HepG2 (cell line): ENCODE measurements around the gene SERPINA3. TPM values are rescaled to one million over a fixed set of nuclear protein-coding genes. Genes with fewer than 3 reads are reported as not detected.

Experiments used
- ARNT2 ChIP-seq: sonication (generic); formaldehyde crosslinking; IDR thresholded peaks from 2 replicates; pipeline ENCODE4 v1.8.0; 2022; ENCODE audit warnings: mild to moderate bottlenecking, low read depth, missing genetic modification reagents, moderate library complexity
- DNMT3B ChIP-seq: conservative IDR thresholded peaks from 2 replicates; pipeline ENCODE4 v1.6.1; 2016; ENCODE audit warnings: missing biosample characterization, control low read depth
- IKZF1 ChIP-seq: fragments of 450-650 bp; IDR thresholded peaks from 2 replicates; pipeline ENCODE4 v1.7.1; 2016
- KLF12 ChIP-seq: sonication (generic); formaldehyde crosslinking; IDR thresholded peaks from 2 replicates; pipeline ENCODE4 v1.4.0; 2020; ENCODE audit warnings: missing genetic modification reagents, borderline replicate concordance
- KLF9 ChIP-seq: IDR thresholded peaks from 2 replicates; pipeline ENCODE4 v1.6.1; 2016; ENCODE audit warnings: low read depth
- MBNL3 ChIP-seq: fragments of 250-450 bp; sonication (Bioruptor Pico); conservative IDR thresholded peaks from 2 replicates; pipeline ENCODE4 v1.8.0; 2022; ENCODE audit warnings: mild to moderate bottlenecking, inconsistent platforms
- NAIF1 ChIP-seq: sonication (generic); formaldehyde crosslinking; IDR thresholded peaks from 2 replicates; pipeline ENCODE4 v1.5.0; 2020; ENCODE audit warnings: mild to moderate bottlenecking, missing genetic modification reagents, borderline replicate concordance
- NCOA2 ChIP-seq: sonication (generic); formaldehyde crosslinking; IDR thresholded peaks from 2 replicates; pipeline ENCODE4 v1.8.0; 2022; ENCODE audit warnings: inconsistent platforms
- PHF20 ChIP-seq: sonication (generic); formaldehyde crosslinking; IDR thresholded peaks from 2 replicates; pipeline ENCODE4 v1.5.0; 2020; ENCODE audit warnings: mild to moderate bottlenecking, missing genetic modification reagents
- SCMH1 ChIP-seq: sonication (generic); formaldehyde crosslinking; IDR thresholded peaks from 2 replicates; pipeline ENCODE4 v1.9.0; 2021; ENCODE audit warnings: missing genetic modification reagents, mild to moderate bottlenecking, borderline replicate concordance
- TCF12 ChIP-seq, 2 experiments: fragments of 450-650 bp in 1 of 2; sonication (generic) in 1 of 2; formaldehyde crosslinking in 1 of 2; IDR thresholded peaks; 2 replicates each; pipeline versions ENCODE4 v1.6.1 to v1.8.0; 2017 to 2022; ENCODE audit warnings: antibody characterized with exemption in 1 of 2, mild to moderate bottlenecking in 1 of 2, missing genetic modification reagents in 1 of 2, moderate library complexity in 1 of 2
- ZBTB21 ChIP-seq: sonication (generic); formaldehyde crosslinking; IDR thresholded peaks from 2 replicates; pipeline ENCODE4 v1.4.0; 2020; ENCODE audit warnings: missing genetic modification reagents
- ZNF460 ChIP-seq: sonication (generic); formaldehyde crosslinking; IDR thresholded peaks from 2 replicates; pipeline ENCODE4 v1.5.1; 2020; ENCODE audit warnings: missing genetic modification reagents, mild to moderate bottlenecking, borderline replicate concordance
- ZNF569 ChIP-seq: sonication (generic); formaldehyde crosslinking; IDR thresholded peaks from 2 replicates; pipeline ENCODE4 v1.5.0; 2020; ENCODE audit warnings: mild to moderate bottlenecking, missing genetic modification reagents, moderate library complexity, borderline replicate concordance
- ZNF614 ChIP-seq: IDR thresholded peaks from 2 replicates; pipeline ENCODE4 v1.6.1; 2018; ENCODE audit warnings: missing biosample characterization, missing genetic modification reagents, inconsistent platforms, borderline replicate concordance
- ZNF660 ChIP-seq: sonication (generic); formaldehyde crosslinking; IDR thresholded peaks from 2 replicates; pipeline ENCODE4 v1.5.1; 2020; ENCODE audit warnings: mild to moderate bottlenecking, low read depth, missing genetic modification reagents, borderline replicate concordance
- ZNF772 ChIP-seq: sonication (generic); formaldehyde crosslinking; IDR thresholded peaks from 2 replicates; pipeline ENCODE4 v1.5.0; 2020; ENCODE audit warnings: mild to moderate bottlenecking, missing genetic modification reagents
- ZNF816 ChIP-seq: sonication (generic); formaldehyde crosslinking; IDR thresholded peaks from 2 replicates; pipeline ENCODE4 v1.8.0; 2022; ENCODE audit warnings: missing genetic modification reagents, mild to moderate bottlenecking, borderline replicate concordance
- polyA plus RNA-seq, 8 experiments: library from polyadenylated mRNA; depleted of rRNA in 3 of 8; stranded (reverse) in 7 of 8; unstranded in 1 of 8; fragments of >200 nt; fragmentation: Illumina TruSeq in 4 of 8; extraction: Trizol in 4 of 8; gene quantifications; 2 replicates each; pipeline versions ENCODE4 v1.2.1 to v1.2.3, GENCODE V29; 2011 to 2016; ENCODE audit warnings: low read depth in 4 of 8, missing spikeins in 1 of 8, mixed read lengths in 1 of 8; ENCODE audit not compliant: insufficient read depth in 1 of 8
- total RNA-seq, 5 experiments: library from RNA; depleted of rRNA; stranded (reverse); fragments of >200 nt; fragmentation: Illumina TruSeq; extraction: Trizol; gene quantifications; 2 replicates each; pipeline ENCODE4 v1.2.3, GENCODE V29; 2016; ENCODE audit warnings: low read depth in 1 of 5
- TF ChIP-seq, protein P1 (sequence below): sonication (generic); formaldehyde crosslinking; IDR thresholded peaks from 2 replicates; pipeline ENCODE4 v1.8.1; 2023; ENCODE audit warnings: missing genetic modification reagents, inconsistent platforms, borderline replicate concordance
- TF ChIP-seq, protein P2 (sequence below): sonication (generic); formaldehyde crosslinking; conservative IDR thresholded peaks from 2 replicates; pipeline ENCODE4 v1.8.0; 2022; ENCODE audit warnings: missing genetic modification reagents
- TF ChIP-seq, protein P3 (sequence below): sonication (generic); formaldehyde crosslinking; IDR thresholded peaks from 2 replicates; pipeline ENCODE4 v1.8.0; 2022; ENCODE audit warnings: missing genetic modification reagents, mild to moderate bottlenecking, moderate library complexity, borderline replicate concordance
- TF ChIP-seq, protein P4 (sequence below): sonication (generic); formaldehyde crosslinking; conservative IDR thresholded peaks from 2 replicates; pipeline ENCODE4 v1.4.0; 2020; ENCODE audit warnings: missing genetic modification reagents
- TF ChIP-seq, protein P5 (sequence below): IDR thresholded peaks from 2 replicates; pipeline ENCODE4 v1.6.1; 2012; ENCODE audit warnings: inconsistent platforms

Gene SERPINA3
- total and polyA plus RNA-seq, 2 of the 13 experiments (the other 11 are each of a cell fraction or from before 2014, with no cell fraction given), result 825 to 2,200 TPM

DNA sequence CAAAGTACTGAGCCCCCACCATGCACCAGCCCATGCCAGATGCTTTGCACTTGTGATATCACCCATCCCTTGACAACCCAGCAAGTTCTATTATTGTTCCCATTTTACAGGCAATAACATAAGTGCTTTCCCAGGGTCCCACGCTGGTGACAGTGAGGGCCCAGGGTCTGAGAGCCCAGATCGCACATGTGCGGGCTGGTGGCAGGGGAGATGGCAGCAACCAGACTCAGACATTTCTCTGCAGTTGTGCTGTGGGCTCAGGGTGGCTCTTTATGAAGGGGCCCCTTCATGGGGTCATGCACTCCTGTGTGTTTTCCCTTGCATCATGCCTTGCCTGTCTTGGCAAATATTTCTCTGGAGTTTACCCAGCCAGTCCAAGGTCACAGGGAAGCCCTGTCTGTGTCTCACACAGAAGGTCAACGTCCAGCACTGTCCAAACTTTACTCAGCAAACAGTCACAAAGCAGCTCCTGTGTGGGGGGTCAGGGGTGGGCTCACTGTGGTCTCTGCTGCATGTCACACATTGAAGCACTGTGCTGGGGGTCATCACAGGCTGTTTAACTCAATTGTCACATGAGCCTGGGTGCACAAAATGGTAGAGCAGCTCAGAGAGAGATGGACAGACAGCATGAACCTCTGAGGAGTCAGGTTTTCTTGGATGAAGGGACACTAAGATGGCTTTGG, 18.3 kb upstream of the SERPINA3 start (continued):
- peak; percentile 47; the same call in 1 of the 2 replicates for TF ChIP-seq NAIF1 (CRISPR knock-in tag)
- TF ChIP-seq MBNL3, result no peak
- peak; percentile 98 for TF ChIP-seq ZNF816 (CRISPR knock-in tag)
- peak; percentile 100 for TF ChIP-seq NCOA2
- TF ChIP-seq ZNF569 (CRISPR knock-in tag), result no peak
- TF ChIP-seq SCMH1 (CRISPR knock-in tag), result no peak
- TF ChIP-seq, protein P1, sequence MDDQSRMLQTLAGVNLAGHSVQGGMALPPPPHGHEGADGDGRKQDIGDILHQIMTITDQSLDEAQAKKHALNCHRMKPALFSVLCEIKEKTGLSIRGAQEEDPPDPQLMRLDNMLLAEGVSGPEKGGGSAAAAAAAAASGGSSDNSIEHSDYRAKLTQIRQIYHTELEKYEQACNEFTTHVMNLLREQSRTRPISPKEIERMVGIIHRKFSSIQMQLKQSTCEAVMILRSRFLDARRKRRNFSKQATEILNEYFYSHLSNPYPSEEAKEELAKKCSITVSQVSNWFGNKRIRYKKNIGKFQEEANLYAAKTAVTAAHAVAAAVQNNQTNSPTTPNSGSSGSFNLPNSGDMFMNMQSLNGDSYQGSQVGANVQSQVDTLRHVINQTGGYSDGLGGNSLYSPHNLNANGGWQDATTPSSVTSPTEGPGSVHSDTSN (CRISPR knock-in tag), result no peak
- TF ChIP-seq DNMT3B, result peak; percentile 89
- no peak for TF ChIP-seq ZNF660 (CRISPR knock-in tag)
- TF ChIP-seq, protein P2, sequence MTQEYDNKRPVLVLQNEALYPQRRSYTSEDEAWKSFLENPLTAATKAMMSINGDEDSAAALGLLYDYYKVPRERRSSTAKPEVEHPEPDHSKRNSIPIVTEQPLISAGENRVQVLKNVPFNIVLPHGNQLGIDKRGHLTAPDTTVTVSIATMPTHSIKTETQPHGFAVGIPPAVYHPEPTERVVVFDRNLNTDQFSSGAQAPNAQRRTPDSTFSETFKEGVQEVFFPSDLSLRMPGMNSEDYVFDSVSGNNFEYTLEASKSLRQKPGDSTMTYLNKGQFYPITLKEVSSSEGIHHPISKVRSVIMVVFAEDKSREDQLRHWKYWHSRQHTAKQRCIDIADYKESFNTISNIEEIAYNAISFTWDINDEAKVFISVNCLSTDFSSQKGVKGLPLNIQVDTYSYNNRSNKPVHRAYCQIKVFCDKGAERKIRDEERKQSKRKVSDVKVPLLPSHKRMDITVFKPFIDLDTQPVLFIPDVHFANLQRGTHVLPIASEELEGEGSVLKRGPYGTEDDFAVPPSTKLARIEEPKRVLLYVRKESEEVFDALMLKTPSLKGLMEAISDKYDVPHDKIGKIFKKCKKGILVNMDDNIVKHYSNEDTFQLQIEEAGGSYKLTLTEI (CRISPR knock-in tag), result no peak
- 0 out of 2 replicates have a peak, but pooled peaks have one; percentile 45 for TF ChIP-seq PHF20 (CRISPR knock-in tag)
- TF ChIP-seq ZNF772 (CRISPR knock-in tag), result peak; percentile 86
- peak; percentile 96 for TF ChIP-seq ARNT2
- TF ChIP-seq ZNF614 (CRISPR knock-in tag), result peak; percentile 94; the same call in 1 of the 2 replicates
- no peak for TF ChIP-seq TCF12 (IDR thresholded peaks at IDR 0.05)
- peak; percentile 99 for TF ChIP-seq TCF12 (CRISPR knock-in tag; IDR thresholded peaks at IDR 0.05)
- TF ChIP-seq ZBTB21, result peak; percentile 75
- TF ChIP-seq IKZF1, result no peak
- TF ChIP-seq KLF12 (CRISPR knock-in tag), result 0 out of 2 replicates have a peak, but pooled peaks have one; percentile 40
- TF ChIP-seq, protein P3, sequence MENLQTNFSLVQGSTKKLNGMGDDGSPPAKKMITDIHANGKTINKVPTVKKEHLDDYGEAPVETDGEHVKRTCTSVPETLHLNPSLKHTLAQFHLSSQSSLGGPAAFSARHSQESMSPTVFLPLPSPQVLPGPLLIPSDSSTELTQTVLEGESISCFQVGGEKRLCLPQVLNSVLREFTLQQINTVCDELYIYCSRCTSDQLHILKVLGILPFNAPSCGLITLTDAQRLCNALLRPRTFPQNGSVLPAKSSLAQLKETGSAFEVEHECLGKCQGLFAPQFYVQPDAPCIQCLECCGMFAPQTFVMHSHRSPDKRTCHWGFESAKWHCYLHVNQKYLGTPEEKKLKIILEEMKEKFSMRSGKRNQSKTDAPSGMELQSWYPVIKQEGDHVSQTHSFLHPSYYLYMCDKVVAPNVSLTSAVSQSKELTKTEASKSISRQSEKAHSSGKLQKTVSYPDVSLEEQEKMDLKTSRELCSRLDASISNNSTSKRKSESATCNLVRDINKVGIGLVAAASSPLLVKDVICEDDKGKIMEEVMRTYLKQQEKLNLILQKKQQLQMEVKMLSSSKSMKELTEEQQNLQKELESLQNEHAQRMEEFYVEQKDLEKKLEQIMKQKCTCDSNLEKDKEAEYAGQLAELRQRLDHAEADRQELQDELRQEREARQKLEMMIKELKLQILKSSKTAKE (CRISPR knock-in tag), result peak; percentile 100
- TF ChIP-seq KLF9 (CRISPR knock-in tag), result peak; percentile 86; the same call in 1 of the 2 replicates
- TF ChIP-seq, protein P4, sequence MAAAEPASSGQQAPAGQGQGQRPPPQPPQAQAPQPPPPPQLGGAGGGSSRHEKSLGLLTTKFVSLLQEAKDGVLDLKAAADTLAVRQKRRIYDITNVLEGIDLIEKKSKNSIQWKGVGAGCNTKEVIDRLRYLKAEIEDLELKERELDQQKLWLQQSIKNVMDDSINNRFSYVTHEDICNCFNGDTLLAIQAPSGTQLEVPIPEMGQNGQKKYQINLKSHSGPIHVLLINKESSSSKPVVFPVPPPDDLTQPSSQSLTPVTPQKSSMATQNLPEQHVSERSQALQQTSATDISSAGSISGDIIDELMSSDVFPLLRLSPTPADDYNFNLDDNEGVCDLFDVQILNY (CRISPR knock-in tag), result no peak
- peak; percentile 84; the same call in 1 of the 2 replicates for TF ChIP-seq ZNF460 (CRISPR knock-in tag)
- TF ChIP-seq, protein P5, sequence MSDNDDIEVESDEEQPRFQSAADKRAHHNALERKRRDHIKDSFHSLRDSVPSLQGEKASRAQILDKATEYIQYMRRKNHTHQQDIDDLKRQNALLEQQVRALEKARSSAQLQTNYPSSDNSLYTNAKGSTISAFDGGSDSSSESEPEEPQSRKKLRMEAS, result peak; percentile 84
